DND-41 (cell line): ENCODE results near the gene OR4D6.

Experiments
- ATAC-seq: fragments of 200-7000 bp; cut with Tn5 transposase; 3 replicates; pipeline ENCODE4 v1.9.1; 2021; ENCODE audit warnings: low read depth; ENCODE audit not compliant: insufficient read depth
- DNase-seq: peaks from one replicate; pipeline ENCODE4 v3.0.0-alpha.2; 2020
- H2AFZ ChIP-seq: 2 replicates; pipeline ENCODE4 v1.6.0; 2012; ENCODE audit warnings: low read depth, low read length
- H3K27ac ChIP-seq: 2 replicates; pipeline ENCODE4 v1.5.1; 2012; ENCODE audit warnings: low read length, inconsistent platforms
- H3K27me3 ChIP-seq: fragments of 200-600 bp; sonication (generic); 2 replicates; pipeline ENCODE4 v1.6.0; 2012; ENCODE audit warnings: low read length, mild to moderate bottlenecking, inconsistent platforms; ENCODE audit not compliant: insufficient read depth, poor library complexity
- H3K36me3 ChIP-seq: 2 replicates; pipeline ENCODE4 v1.5.1; 2012; ENCODE audit warnings: low read length, inconsistent platforms; ENCODE audit not compliant: insufficient read depth
- H3K4me1 ChIP-seq: 2 replicates; pipeline ENCODE4 v1.5.1; 2012; ENCODE audit warnings: mild to moderate bottlenecking, low read length; ENCODE audit not compliant: insufficient read depth
- H3K4me2 ChIP-seq: 2 replicates; pipeline ENCODE4 v1.6.0; 2012; ENCODE audit warnings: mild to moderate bottlenecking, moderate library complexity, low read length, inconsistent platforms; ENCODE audit not compliant: insufficient read depth
- H3K4me3 ChIP-seq, 2 experiments: fragments of 200-600 bp in 1 of 2; shearing (Covaris generic) in 1 of 2; 2 replicates each; pipeline ENCODE4 v1.5.1; 2012 to 2016; ENCODE audit warnings: inconsistent platforms in 2 of 2, low read length in 2 of 2, mild to moderate bottlenecking in 2 of 2, low read depth in 1 of 2, moderate library complexity in 1 of 2
- H3K79me2 ChIP-seq: 2 replicates; pipeline ENCODE4 v1.6.0; 2012; ENCODE audit warnings: low read length, inconsistent platforms; ENCODE audit not compliant: insufficient read depth
- H3K9ac ChIP-seq: 2 replicates; pipeline ENCODE4 v1.6.0; 2012; ENCODE audit warnings: low read depth, mild to moderate bottlenecking, inconsistent platforms, low read length, moderate library complexity
- H3K9me3 ChIP-seq: 2 replicates; pipeline ENCODE4 v1.5.1; 2012; ENCODE audit warnings: low read length, moderate library complexity, mild to moderate bottlenecking, inconsistent platforms; ENCODE audit not compliant: insufficient read depth, severe bottlenecking
- H4K20me1 ChIP-seq: 2 replicates; pipeline ENCODE4 v1.6.0; 2012; ENCODE audit warnings: low read length; ENCODE audit not compliant: insufficient read depth
- EZH2 ChIP-seq: IDR thresholded peaks from 3 replicates; pipeline ENCODE4 v1.6.1; 2012; ENCODE audit warnings: borderline replicate concordance, low read depth, mild to moderate bottlenecking, moderate library complexity, low read length, inconsistent platforms; ENCODE audit not compliant: severe bottlenecking
- TF ChIP-seq, protein P1 (sequence below): IDR thresholded peaks from 2 replicates; pipeline ENCODE4 v1.5.1; 2012; ENCODE audit warnings: borderline replicate concordance, low read length, moderate library complexity, mild to moderate bottlenecking; ENCODE audit not compliant: poor library complexity, severe bottlenecking; ENCODE audit errors: extremely low read depth

OR4D6 gene

DNA sequence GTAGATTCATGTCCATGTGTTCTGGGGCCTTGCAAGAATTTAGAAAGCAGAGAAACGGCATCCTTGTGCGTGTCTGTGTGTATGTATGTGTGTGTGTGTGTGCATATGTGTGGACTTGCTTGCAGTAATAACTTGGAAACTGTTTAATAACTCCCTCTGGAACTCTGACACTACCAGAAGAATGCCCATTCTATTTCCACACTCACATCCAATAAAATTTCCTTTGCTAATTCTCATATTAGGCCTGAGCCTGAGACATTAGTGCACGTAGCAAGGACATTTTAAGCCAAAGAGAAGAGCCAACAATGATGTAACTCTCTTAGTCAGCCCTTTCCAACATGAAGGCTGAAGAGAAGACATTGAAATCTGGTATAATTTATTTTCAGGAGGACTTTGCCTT, 3.2 kb downstream of the OR4D6 start:
- Histone ChIP-seq H3K27ac (no peak overlapping the region), H3K9ac (no peak overlapping the region), H3K4me1 (no peaks in the 10 kb centered on the region), H3K9me3 (no peaks in the 10 kb centered on the region), H4K20me1 (no peaks in the 10 kb centered on the region), H3K4me2 (no peak overlapping the region), H3K36me3 (no peaks in the 10 kb centered on the region), H2AFZ (no peak overlapping the region), H3K4me3 (no peak overlapping the region), H3K79me2 (no peaks in the 10 kb centered on the region), H3K27me3 (no peaks in the 10 kb centered on the region)
- TF ChIP-seq, protein P1, sequence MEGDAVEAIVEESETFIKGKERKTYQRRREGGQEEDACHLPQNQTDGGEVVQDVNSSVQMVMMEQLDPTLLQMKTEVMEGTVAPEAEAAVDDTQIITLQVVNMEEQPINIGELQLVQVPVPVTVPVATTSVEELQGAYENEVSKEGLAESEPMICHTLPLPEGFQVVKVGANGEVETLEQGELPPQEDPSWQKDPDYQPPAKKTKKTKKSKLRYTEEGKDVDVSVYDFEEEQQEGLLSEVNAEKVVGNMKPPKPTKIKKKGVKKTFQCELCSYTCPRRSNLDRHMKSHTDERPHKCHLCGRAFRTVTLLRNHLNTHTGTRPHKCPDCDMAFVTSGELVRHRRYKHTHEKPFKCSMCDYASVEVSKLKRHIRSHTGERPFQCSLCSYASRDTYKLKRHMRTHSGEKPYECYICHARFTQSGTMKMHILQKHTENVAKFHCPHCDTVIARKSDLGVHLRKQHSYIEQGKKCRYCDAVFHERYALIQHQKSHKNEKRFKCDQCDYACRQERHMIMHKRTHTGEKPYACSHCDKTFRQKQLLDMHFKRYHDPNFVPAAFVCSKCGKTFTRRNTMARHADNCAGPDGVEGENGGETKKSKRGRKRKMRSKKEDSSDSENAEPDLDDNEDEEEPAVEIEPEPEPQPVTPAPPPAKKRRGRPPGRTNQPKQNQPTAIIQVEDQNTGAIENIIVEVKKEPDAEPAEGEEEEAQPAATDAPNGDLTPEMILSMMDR: no peak
- no peak for TF ChIP-seq EZH2
- no peak for DNase-seq
- no peak for ATAC-seq

DNA sequence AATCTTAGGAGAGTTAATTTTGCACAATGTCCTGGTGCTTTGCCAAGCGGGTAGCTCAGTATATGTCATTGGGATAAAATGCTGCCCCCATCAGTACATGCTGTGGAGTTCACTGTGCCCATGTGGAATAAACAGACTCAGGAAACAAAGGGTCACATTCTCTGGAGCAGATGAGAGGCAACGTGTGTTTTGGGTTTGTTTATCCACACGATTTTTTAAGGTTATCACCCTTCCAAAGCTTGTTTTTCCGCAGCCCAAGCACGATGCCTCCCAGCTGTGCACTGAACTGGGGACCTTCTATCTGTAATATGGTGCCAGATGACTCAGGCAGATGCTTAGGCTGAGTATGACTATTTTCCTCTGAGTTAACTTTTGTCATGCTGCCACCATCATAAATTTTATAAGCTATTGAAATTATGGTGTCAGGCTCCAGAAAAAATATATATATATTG, 6.5 kb downstream of the OR4D6 start:
- H2AFZ ChIP-seq: no peak overlapping the region
- H3K9me3 ChIP-seq: no peaks in the 10 kb centered on the region
- H3K27me3 ChIP-seq: no peaks in the 10 kb centered on the region
- TF ChIP-seq, protein P1: no peak
- TF ChIP-seq EZH2: no peak
- no peak overlapping the region for H3K4me2 ChIP-seq
- H3K4me3 ChIP-seq: no peak overlapping the region
- DNase-seq (no peak), ATAC-seq (no peak)
- H3K27ac ChIP-seq: no peak overlapping the region
- no peaks in the 10 kb centered on the region for H3K79me2 ChIP-seq
- H3K4me1 ChIP-seq: no peaks in the 10 kb centered on the region
- no peak overlapping the region for H3K9ac ChIP-seq
- H3K36me3 ChIP-seq: no peaks in the 10 kb centered on the region
- no peaks in the 10 kb centered on the region for H4K20me1 ChIP-seq

DNA sequence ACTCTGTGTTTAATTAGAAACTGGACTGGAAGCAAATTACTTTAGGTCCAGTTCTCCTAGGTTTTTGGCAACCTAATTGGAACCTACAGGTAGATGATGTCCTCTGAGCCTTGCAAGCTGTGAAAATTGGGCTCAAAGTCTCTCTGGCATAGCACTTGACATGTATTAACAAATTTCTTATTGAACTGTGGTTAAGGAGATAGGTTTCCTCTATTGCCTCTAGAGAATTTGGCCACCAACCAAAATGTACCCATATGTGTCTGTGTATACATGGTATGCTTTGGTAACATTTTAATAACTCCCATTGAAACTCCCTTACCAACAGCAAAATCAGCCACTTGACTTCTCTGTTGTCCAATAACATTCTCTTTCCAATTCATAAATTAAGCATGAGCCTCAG, 16.3 kb downstream of the OR4D6 start, which contains the start of gene OR4D10:
OR4D10 (plus strand) TSS at position 301 of the 400 bp plus-strand sequence. CDS start 4,115 bp downstream, outside the sequence.
- no peak for ATAC-seq
- no peak within 1 kb of the TSS for H3K9ac ChIP-seq
- DNase-seq: no peak
- H4K20me1 ChIP-seq: no peaks in the 10 kb centered on the region
- H3K4me1 ChIP-seq: no peaks in the 10 kb centered on the region
- H3K27ac ChIP-seq: no peak within 1 kb of the TSS
- no peaks in the 10 kb centered on the region for H3K9me3 ChIP-seq
- no peak for TF ChIP-seq EZH2
- TF ChIP-seq, protein P1: no peak
- H3K79me2 ChIP-seq: no peaks in the 10 kb centered on the region
- no peaks in the 10 kb centered on the region for H3K27me3 ChIP-seq
- H3K36me3 ChIP-seq: no peaks in the 10 kb centered on the region
- no peak within 1 kb of the TSS for H3K4me2 ChIP-seq
- no peak within 1 kb of the TSS for H2AFZ ChIP-seq
- H3K4me3 ChIP-seq: no peak within 1 kb of the TSS

DNA sequence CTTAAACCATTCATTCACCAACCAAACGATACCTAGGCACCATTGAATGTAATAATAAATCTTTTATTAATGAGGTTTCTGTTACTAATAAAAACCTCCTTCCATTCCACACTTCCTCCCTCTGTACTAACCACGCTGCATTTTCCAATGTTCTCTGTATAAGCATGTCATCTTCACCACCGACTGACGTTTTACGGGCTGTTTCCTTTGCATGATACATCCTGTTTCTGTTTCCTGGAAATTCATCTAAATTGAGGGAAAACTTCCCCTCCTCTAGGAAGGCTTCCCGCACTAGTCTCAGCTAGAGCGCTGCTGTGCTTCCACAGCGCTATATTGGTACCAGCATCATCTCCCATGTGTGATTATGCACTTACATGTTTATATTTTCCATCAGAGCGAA, 18.4 kb downstream of the OR4D6 start:
- no peak overlapping the region for H3K4me3 ChIP-seq
- H3K9me3 ChIP-seq: no peaks in the 10 kb centered on the region
- no peak for DNase-seq
- H4K20me1 ChIP-seq: no peaks in the 10 kb centered on the region
- TF ChIP-seq EZH2: no peak
- TF ChIP-seq, protein P1: no peak
- no peaks in the 10 kb centered on the region for H3K79me2 ChIP-seq
- no peak for ATAC-seq
- H3K9ac ChIP-seq: no peak overlapping the region
- no peaks in the 10 kb centered on the region for H3K27me3 ChIP-seq
- no peak overlapping the region for H2AFZ ChIP-seq
- no peaks in the 10 kb centered on the region for H3K4me1 ChIP-seq
- no peak overlapping the region for H3K27ac ChIP-seq
- H3K4me2 ChIP-seq: no peak overlapping the region
- no peaks in the 10 kb centered on the region for H3K36me3 ChIP-seq
